GM19395 (cell line): ENCODE data around the gene FDXACB1.

Source experiments
- ATAC-seq: cut with Tn5 transposase; IDR thresholded peaks from one replicate; pipeline ENCODE4 v1.9.1; 2021; ENCODE audit warnings: mild to moderate bottlenecking, moderate library complexity; ENCODE audit not compliant: unreplicated experiment

FDXACB1 gene, protein sequence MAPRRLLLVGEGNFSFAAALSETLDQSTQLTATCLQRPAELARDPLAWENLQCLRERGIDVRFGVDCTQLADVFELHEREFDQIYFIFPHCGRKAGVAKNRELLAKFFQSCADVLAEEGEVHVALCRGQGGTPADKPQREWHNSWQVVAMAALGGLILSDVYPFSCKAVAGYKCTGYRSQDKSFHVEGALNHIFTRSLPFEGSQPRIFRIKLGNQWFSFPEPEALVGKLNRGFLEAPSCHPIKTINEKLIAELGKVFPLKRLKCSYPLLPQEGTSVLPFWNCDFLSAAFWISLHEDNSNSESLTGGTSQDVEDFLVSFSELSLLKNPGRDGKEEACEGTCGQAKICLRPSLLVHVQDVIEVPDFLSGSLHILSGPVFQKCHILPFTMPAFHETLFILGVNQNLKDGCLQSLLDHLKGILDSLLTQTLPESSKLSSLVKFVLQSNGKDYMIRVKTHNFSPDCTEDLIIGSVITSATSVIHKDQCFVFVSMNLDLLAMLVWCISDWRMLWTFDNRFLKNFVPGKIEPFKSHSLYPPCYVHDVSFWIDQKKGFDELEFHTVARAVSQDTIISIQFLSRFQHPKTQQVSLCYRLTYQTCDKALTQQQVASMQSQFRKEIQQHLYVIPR

GRCh38 chr11:111878849-111879636, at the start of gene FDXACB1, which contains the start of gene CFAP68:
Gene FDXACB1, minus strand, starts transcription at chr11:111879165. Its CDS starts 33 bp downstream, at chr11:111879132.
Gene CFAP68, plus strand, starts transcription at chr11:111879541. Its CDS starts 20 bp downstream, at chr11:111879561.
- peak; percentile 95 for ATAC-seq

DNA sequence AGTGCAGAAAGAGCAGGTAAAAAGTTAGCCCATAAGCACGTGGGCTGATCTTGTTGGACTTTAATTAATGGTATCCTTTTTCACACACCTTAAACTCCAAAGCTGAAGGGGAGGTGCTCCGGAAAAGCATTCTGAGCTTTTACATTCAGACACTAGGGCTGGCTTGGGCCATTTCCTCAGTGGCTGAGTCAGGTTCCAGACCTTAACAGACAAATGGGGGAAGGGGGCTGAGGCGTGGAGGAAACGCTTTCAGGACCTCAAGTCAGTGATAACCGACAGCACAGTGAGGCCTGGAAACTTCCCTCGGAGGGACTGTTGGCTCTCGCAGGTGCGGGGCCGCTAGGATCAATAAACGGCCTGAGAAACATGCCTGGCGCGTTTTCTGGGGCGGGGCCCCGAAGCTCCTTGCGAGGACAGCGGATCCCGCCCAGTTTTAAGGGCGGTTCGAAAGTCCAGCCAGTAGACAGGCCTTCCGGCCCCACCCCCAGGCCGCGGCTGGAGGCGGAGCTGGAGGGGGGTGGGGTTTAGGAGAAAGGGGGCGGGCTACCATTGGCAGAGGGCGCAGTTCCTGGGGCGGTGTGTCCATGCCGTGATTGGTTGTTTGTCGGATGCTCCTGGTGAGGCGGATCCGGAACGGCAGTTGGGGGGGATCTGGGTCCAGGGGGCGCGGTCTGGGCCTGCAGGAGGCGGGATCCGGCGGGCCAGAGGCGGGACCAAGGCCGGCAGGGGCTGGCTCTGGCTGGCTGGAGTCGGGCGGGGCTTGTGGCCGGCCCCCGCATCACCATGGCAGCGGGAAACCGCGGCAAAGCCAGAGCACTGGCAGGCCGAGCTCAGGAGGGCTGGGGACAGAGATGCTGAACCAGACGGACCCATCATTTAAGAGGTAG, 47.8 kb upstream of the FDXACB1 start:
- peak; percentile 92 for ATAC-seq

DNA sequence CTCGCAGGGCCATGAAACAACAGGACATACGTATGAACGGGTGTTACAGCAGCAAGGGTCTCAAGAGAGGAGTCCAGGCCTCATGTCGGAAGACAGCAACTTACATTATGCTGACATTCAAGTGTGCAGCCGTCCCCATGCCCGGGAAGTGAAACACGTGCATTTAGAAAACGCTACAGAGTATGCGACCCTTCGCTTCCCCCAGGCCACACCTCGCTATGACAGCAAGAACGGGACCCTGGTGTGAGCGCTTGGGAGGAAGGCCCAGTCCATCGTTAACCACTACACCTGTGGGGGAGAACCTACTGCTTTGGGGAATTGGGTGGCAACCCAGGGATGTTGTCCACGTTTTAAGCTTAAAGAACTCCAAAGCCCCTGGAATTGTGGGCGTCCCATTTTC, 47.0 kb upstream of the FDXACB1 start:
- no peak for ATAC-seq

- ATAC-seq: no peak
Measured at GRCh38 chr11:111923951-111924350, 45.0 kb upstream of the FDXACB1 start.

GRCh38 chr11:111923351-111923788, 44.4 kb upstream of the FDXACB1 start:
- no peak for ATAC-seq

GRCh38 chr11:111922803-111923202, 43.8 kb upstream of the FDXACB1 start:
- no peak for ATAC-seq

- ATAC-seq: no peak
Measured at GRCh38 chr11:111921541-111922230, 42.7 kb upstream of the FDXACB1 start.

- no peak for ATAC-seq
Measured at GRCh38 chr11:111920908-111921307, 41.9 kb upstream of the FDXACB1 start.

DNA sequence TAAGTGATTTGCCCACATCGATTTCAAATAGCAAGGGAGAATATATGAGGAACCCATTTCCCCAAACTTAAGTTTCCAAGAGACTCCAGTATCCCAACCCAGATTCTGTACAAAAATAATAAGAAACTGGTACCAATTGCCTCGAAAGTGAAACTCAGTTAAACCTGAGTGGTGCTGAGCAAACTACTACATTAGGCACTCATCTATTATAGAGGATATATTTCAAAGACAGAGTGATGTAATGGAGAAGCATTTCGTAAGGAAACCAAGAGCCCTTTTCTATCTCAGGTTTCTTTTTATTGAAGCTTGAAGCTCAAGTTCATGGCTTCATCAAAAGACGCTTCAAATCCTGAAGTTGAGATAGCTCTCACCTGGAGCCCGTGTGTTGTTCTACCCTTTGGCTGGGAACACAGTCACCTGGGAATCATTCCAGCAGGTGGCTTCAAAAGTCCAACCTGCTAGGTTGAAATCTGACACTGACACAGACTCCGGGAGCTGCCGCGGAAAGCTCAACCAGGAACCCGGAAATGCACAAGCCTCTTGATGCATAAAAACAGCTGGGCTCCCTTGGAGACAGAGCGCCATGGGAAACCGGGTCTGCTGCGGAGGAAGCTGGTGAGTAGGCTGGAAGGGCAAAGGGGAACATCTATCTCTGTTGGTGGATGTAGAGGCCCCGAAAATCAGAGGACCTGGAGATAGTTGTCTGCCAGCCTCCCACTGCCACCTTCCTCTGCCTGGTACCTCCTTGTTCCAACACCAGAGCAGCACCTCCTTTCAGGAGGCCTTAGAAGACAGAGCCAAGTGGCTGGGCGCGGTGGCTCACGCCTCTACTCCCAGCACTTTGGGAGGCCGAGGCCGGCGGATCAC, 39.7 kb upstream of the FDXACB1 start, which contains the start of gene C11orf52:
C11orf52 (plus strand) TSS at position 524 of the 867 bp plus-strand sequence; CDS start at position 584, 60 bp downstream.
- ATAC-seq: no peak

DNA sequence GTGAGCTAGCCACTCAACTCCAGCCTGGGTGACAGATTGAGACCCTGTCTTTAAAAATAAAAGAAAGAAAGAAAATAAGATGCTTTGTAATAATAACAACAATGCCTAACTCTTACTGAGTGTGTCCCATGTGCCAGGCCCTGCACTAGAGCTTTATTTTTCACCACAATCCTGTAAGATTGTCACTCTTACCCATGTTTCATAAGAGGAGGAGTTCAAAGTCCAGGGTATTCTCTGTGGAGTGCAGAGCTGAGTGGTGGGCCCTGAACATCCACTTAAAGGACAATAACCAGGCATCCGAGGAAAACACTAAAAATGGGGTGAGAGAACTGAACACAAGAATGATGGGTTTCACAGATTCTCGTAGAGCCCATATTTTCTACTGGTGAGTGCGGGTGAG, 38.8 kb upstream of the FDXACB1 start:
- ATAC-seq: no peak

DNA sequence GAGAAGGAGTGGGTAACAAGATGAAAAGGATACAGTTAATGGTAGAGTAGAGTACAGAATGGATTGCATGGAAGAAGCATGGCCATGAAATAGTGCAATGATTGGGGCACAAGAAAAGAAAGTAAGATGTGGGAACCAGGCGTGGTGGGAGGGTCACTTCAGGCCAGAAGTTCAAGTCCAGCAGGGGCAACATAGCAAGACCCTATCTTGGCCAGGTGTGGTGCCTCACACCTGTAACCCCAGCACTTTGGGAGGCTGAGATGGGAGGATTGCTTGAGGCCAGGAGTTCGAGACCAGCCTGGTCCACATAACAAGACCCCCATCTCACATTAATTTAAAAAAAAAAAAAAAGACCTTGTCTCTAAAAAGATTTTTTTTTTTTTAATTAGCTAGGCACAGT, 38.3 kb upstream of the FDXACB1 start:
- ATAC-seq: no peak

DNA sequence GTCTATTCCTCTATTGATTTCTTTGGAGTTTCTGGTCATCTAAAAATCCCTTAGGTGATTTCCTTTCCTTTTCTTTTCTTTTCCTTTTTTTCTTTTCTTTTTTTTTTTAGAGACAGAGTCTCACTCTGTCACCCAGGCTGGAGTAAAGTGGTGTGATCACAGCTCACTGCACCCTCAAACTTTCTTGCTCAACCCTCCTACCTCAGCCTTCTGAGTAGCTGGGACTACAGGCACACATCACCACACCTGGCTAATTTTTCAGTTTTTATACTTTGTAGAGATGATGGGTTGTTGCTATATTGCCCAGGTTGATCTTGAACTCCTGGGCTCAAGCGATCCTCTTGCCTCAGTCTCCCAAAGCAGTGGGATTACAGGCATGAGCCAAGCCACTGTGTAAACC, 37.8 kb upstream of the FDXACB1 start:
- ATAC-seq: no peak

GRCh38 chr11:111913997-111914396, 35.0 kb upstream of the FDXACB1 start:
- no peak for ATAC-seq

- ATAC-seq: no peak
Measured at GRCh38 chr11:111913031-111913861, 34.3 kb upstream of the FDXACB1 start.

GRCh38 chr11:111912535-111912934, 33.6 kb upstream of the FDXACB1 start, which contains the start of gene HSPB2:
Gene HSPB2, plus strand, starts transcription at chr11:111912734. Its CDS starts 96 bp downstream, at chr11:111912830.
- ATAC-seq: no peak

DNA sequence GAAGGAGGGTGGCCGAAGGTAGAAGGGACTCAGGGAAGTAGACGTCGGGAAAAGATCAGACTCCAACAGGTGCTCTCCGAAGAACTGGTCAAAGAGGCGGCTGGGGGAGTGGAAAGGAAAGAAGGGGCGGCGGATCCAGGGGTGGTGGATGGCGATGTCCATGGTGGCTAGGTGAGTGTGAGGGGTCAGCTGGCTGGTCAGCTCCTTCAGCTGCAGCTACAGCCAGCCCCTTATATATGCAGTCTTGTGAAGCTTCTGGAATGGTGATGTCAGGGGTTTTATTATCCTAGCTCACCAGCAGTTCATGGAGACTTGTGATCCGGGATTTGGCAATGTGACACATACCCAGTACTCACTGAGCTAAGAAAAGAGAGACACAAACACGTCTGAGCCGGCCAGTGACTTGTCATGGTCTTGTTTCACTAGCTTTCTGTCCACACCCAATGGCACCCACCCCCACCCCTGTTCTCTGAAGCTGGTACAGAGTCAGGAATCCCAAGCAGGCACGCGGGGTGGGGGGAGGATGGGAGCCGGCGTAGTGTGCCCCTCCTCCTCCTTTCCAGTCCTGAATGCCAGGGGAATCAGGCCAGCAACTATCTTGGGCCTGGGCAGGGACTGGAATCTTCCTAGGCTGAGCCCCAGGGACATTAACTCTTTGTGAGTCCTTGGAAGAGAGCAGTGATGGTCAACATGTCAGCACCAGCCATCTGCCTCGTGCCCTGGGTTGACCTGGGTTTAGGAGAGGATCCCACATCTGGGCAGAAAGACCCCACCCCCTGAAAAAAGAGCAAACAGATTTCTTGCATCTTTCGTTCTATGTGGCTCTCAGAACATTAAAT, 32.8 kb upstream of the FDXACB1 start, which contains the start of gene CRYAB:
CRYAB (minus strand) TSS at position 208 of the 839 bp plus-strand sequence; CDS start at position 162, 46 bp downstream.
- no peak for ATAC-seq
